Omental fat pad (tissue), 4 donors: ENCODE data around the gene EIPR1. TPM values are rescaled to one million over a fixed set of nuclear protein-coding genes. Genes with fewer than 3 reads are reported as not detected.

Experiments
- ATAC-seq: fragments of 150-250 bp; one replicate; pipeline ENCODE4 v1.9.1; 2016; ENCODE audit warnings: mild to moderate bottlenecking, moderate library complexity; ENCODE audit not compliant: low FRiP score
- DNase-seq: peaks from one replicate; pipeline ENCODE4 v3.0.0-alpha.2; 2019; ENCODE audit warnings: low spot score
- total RNA-seq, 4 donors: library from RNA; depleted of rRNA; stranded (reverse); fragments of >200 nt; gene quantifications; one replicate each; pipeline ENCODE4 v1.1.0, GENCODE V29; 2016
- TF ChIP-seq, protein P1 (sequence below), 3 donors: fragments of 450-650 bp; IDR thresholded peaks; one replicate each; pipeline ENCODE4 v1.5.1; 2016 to 2017; ENCODE audit warnings: antibody characterized with exemption in 3 of 3, mild to moderate bottlenecking in 3 of 3, moderate library complexity in 2 of 3

The EIPR1 gene
- total RNA-seq, 4 donors from 2014 or later = 18.5 to 29.8 (median 21.5) TPM

DNA sequence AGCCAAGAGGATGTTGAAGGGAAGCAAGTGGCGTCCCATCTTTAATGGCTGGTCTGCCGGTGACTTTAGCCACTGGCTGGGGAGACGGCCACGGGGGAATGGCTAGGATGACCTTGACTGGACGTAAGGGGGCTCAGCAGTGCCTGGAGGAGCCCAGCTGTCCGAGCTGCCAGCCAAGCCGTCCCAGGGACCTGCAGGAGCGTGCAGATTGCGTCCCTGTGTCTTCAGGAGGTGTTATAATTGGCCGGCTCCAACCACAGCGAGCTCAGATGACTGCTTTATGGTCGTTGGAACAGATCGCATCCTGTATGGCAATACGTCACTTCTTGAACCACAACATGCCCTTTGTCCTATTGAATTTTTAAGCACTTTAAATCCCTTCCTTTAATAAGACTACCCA, 204.6 kb downstream of the EIPR1 start:
- ATAC-seq (no peak), DNase-seq (no peak)
- TF ChIP-seq, protein P1, sequence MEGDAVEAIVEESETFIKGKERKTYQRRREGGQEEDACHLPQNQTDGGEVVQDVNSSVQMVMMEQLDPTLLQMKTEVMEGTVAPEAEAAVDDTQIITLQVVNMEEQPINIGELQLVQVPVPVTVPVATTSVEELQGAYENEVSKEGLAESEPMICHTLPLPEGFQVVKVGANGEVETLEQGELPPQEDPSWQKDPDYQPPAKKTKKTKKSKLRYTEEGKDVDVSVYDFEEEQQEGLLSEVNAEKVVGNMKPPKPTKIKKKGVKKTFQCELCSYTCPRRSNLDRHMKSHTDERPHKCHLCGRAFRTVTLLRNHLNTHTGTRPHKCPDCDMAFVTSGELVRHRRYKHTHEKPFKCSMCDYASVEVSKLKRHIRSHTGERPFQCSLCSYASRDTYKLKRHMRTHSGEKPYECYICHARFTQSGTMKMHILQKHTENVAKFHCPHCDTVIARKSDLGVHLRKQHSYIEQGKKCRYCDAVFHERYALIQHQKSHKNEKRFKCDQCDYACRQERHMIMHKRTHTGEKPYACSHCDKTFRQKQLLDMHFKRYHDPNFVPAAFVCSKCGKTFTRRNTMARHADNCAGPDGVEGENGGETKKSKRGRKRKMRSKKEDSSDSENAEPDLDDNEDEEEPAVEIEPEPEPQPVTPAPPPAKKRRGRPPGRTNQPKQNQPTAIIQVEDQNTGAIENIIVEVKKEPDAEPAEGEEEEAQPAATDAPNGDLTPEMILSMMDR (IDR thresholded peaks at IDR 0.05) = no peak

DNA sequence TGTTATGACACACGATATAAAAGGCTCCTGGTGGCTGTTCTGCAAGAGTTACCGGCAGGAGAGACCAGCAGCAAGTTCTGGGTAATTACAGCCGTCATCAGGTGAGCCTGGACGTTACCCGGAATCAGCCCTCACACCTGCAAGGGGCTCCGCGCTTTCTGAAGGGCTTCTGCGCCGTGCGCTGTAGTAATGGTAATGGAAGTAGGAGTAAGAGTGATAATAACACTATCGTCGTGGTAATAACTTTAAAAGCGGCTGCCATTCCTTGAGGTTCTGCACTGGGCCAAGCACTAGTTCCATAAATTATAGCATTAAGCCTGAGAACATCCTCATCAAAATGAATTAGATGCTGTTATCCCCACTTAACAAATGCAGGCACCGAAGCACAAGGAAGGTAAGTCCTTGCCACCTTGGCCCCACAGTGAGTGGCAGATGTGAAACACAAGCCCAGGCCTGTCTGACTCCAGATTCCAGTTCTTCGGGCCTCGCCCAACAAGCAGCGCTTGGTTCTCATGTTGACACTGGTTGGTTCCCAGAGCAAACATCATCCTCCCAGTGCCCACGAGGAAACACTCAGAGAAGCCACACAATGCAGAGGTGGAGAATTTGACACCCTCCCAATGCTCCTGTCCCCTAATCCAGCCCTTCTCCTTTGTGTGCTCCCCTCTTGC, 205.2 kb downstream of the EIPR1 start:
- TF ChIP-seq, protein P1 (IDR thresholded peaks at IDR 0.05) = no peak
- no peak for DNase-seq
- no peak for ATAC-seq

DNA sequence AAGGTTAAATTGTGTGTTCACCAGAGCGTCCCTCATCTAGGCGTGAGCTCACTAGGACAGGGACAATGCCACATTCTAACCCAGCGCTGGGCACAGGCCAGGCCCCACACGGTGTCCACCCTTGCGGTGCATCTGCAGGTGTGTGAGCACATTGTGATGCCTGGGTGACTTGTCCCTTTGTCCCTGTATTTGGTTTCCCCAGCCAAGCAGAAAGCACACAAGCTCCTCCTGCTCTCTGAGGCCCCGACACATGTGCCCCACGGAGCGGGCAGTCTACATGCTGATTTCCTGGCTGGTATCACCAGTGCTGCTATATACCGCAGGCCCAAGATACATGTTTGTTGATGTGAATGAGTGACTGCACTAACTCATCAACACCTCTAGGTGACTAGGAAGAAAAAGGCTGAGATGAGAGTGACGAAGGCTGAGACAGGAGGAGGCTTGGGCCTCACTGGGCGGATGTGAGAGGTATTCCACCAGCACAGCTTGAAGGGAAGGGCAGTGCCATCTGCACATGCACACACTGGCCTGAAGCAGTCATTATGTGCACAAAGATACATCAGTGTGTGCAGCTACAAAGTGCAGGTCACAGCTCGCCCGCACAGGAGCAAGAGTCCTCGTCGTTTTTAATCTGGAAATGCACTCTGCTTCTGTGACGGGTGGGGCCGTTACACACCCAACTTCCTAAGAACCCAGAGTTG, 205.9 kb downstream of the EIPR1 start:
- TF ChIP-seq, protein P1 (IDR thresholded peaks at IDR 0.05) = no peak
- ATAC-seq (no peak), DNase-seq (no peak)

DNA sequence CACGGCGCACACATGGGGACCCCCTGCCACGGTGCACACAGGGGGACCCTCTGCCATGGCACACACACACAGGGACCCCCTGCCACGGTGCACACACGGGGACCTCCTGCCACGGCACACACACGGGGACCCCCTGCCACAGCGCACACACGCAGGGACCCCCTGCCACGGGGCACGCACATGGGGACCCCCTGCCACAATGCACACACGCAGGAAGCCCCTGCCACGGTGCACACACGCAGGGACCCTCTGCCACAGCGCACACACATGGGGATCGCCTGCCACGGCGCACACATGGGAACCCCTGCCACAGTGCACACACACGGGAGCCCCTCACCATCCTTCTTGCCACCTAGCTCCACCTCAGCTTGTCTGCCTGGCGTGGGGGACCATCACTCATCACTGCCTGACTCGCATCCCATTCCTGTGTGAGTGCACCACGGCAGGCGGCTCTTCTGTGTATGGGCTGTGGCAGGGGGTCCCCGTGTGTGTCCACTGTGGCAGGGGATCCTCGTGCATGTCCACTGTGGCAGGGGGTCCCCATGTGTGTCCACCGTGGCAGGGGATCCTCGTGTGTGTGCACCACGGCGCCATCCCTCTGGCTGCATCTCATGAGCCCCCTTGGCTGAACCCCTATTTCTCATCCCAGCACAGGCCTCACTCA, 206.7 kb downstream of the EIPR1 start:
- TF ChIP-seq, protein P1 (IDR thresholded peaks at IDR 0.05) = no peak
- DNase-seq (no peak), ATAC-seq (peak; percentile 27)

DNA sequence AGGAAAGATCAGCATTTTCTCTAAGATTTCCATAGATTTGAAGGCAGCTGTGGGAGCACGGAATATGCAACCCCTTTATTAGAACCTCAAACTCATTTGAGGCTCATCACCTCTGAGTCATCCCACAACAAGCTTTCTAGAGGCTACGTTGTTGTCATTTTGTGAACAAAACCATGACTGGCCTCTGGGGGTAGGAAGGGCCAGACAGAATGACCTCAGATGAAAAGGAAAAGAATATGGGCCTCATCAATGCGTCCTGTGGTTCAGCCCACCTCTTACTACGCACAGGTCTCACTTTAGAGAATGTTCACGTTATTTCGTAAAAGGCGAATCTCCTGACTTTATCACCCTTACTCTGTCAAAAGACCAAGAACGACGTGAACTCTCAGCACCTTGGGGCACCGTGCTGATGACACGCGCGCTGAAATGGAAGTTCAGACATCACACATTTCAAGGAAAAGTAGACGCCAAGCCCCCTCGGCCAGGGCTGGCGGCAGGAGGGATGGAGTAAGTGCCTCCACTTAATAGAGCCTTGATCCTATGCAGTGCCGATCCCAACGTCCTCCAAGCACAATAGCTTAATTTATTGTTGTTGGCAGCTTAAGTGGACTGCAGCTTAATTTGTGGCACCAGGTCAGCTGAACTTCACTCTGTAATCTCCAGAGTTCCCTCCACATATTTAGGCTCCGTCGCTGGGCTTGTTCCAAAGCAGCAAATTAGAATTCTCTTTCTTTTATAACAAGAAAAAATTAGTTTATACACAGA, 208.3 kb downstream of the EIPR1 start:
- no peak for ATAC-seq
- TF ChIP-seq, protein P1 (IDR thresholded peaks at IDR 0.05) = no peak
- no peak for DNase-seq

DNA sequence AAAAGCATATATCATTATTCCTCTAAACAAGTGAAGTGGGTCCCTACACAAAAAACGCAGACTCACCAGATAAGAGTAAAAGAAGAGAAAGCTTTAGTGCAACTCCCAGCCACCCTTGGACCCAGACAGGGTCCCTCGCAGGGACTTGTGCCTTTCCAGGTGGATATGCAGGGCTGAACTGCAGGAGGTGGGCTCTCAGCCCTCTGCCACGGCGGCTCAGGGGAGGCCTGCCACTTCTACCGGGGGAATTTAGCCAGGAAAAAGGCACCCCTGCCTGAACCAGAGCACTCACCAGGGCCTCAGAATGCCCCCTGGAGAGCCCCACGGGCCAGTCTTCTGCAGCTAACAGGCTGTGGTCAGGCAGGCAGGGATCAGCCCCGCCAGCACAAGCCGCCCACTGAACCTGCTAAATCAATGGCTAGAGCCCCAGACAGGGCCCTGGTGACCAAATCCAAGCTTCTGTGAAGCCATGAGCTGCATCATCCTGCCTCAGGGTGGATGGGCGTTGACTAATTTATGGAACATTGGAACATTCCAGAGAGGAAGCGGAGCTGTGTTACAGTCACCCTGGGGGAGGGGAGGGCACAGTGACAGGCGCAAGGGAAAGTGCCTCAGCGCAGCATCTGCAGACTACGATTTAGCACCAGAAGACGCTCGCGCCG, 209.3 kb downstream of the EIPR1 start:
- ATAC-seq (no peak), DNase-seq (no peak)
- TF ChIP-seq, protein P1 (IDR thresholded peaks at IDR 0.05) = no peak
